Fibroblast of lung (primary cell): ENCODE measurements around the gene WSCD1. TPM values are rescaled to one million over a fixed set of nuclear protein-coding genes. Genes with fewer than 3 reads are reported as not detected.

Source experiments
- DNase-seq, 2 donors: peaks; one replicate each; pipeline versions ENCODE4 v3.0.0 to v3.0.0-alpha.2; 2010; ENCODE audit warnings: low read depth in 2 of 2
- H2AFZ ChIP-seq: 2 replicates; pipeline ENCODE4 v1.5.1; 2012; ENCODE audit warnings: low read length, control low read depth, inconsistent platforms
- H3K27ac ChIP-seq: 2 replicates; pipeline ENCODE4 v1.5.1; 2011; ENCODE audit warnings: low read length, control low read depth; ENCODE audit not compliant: insufficient read depth
- H3K27me3 ChIP-seq: 2 replicates; pipeline ENCODE4 v1.5.1; 2011; ENCODE audit warnings: mild to moderate bottlenecking, low read length; ENCODE audit not compliant: control insufficient read depth, insufficient read depth
- H3K36me3 ChIP-seq: 2 replicates; pipeline ENCODE4 v1.5.1; 2011; ENCODE audit warnings: low read length; ENCODE audit not compliant: control insufficient read depth, insufficient read depth
- H3K4me1 ChIP-seq: 2 replicates; pipeline ENCODE4 v1.5.1; 2011; ENCODE audit warnings: low read length; ENCODE audit not compliant: control insufficient read depth, insufficient read depth; ENCODE audit errors: extremely low read depth
- H3K4me2 ChIP-seq: 2 replicates; pipeline ENCODE4 v1.5.1; 2011; ENCODE audit warnings: low read length, control low read depth; ENCODE audit not compliant: insufficient read depth; ENCODE audit errors: extremely low read depth
- H3K4me3 ChIP-seq, 4 experiments: fragments of 200-600 bp in 1 of 4; sonication (generic) in 1 of 4; replicated peaks in 1 of 4; 2 replicates each; pipeline ENCODE4 v1.5.1; 2011 to 2016; ENCODE audit warnings: low read length in 4 of 4, low read depth in 3 of 4, mild to moderate bottlenecking in 3 of 4, control low read depth in 2 of 4, inconsistent platforms in 1 of 4, mixed read lengths in 1 of 4; ENCODE audit not compliant: insufficient read depth in 1 of 4; ENCODE audit errors: control extremely low read depth in 1 of 4
- H3K79me2 ChIP-seq: 2 replicates; pipeline ENCODE4 v1.5.1; 2012; ENCODE audit warnings: mild to moderate bottlenecking, low read length, inconsistent platforms; ENCODE audit not compliant: control insufficient read depth, insufficient read depth
- H3K9ac ChIP-seq: 2 replicates; pipeline ENCODE4 v1.5.1; 2011; ENCODE audit warnings: mild to moderate bottlenecking, low read length, control low read depth; ENCODE audit not compliant: insufficient read depth
- H3K9me3 ChIP-seq: 2 replicates; pipeline ENCODE4 v1.5.1; 2012; ENCODE audit warnings: low read depth, low read length; ENCODE audit not compliant: control insufficient read depth, insufficient read depth
- H4K20me1 ChIP-seq: 2 replicates; pipeline ENCODE4 v1.5.1; 2011; ENCODE audit warnings: low read length; ENCODE audit not compliant: control insufficient read depth, insufficient read depth; ENCODE audit errors: extremely low read depth
- CTCF ChIP-seq, 2 donors: IDR thresholded peaks in 1 of 2; conservative IDR thresholded peaks in 1 of 2; 1 replicate in 1 of 2; 2 replicates in 1 of 2; pipeline ENCODE4 v1.5.1; 2011 to 2012; ENCODE audit warnings: low read length in 2 of 2, control low read depth in 1 of 2, inconsistent platforms in 1 of 2, low read depth in 1 of 2, mild to moderate bottlenecking in 1 of 2
- EZH2 ChIP-seq: IDR thresholded peaks from 2 replicates; pipeline ENCODE4 v1.5.1; 2012; ENCODE audit warnings: low read length, control low read depth, mild to moderate bottlenecking; ENCODE audit errors: missing control alignments
- polyA plus RNA-seq, 2 donors: library from polyadenylated mRNA; depleted of rRNA in 1 of 2; stranded (reverse) in 1 of 2; unstranded in 1 of 2; fragments of >200 nt; gene quantifications; 2 replicates each; pipeline ENCODE4 v1.2.1, GENCODE V29; 2011 to 2012; ENCODE audit warnings: missing spikeins in 1 of 2
- total RNA-seq: library from RNA; depleted of rRNA; stranded (reverse); fragments of >200 nt; gene quantifications from 2 replicates; pipeline ENCODE4 v1.2.1, GENCODE V29; 2014

The WSCD1 gene
- total and polyA plus RNA-seq, 2 donors (not counting 1 experiment from before 2014, with no cell fraction given) = 0.56 to 0.83 TPM

GRCh38 chr17:6106212-6106611 is 36.0 kb downstream of the WSCD1 start:
- H3K27ac ChIP-seq = no peak overlapping the region
- H3K79me2 ChIP-seq = no peaks in the 10 kb centered on the region
- no peak overlapping the region for H2AFZ ChIP-seq
- no peak overlapping the region for H3K4me2 ChIP-seq
- no peaks in the 10 kb centered on the region for H3K4me1 ChIP-seq
- H3K9ac ChIP-seq = no peak overlapping the region
- no peaks in the 10 kb centered on the region for H3K36me3 ChIP-seq
- no peak overlapping the region for H3K4me3 ChIP-seq
- no peak for DNase-seq
- TF ChIP-seq CTCF (conservative IDR thresholded peaks at IDR 0.05 in 1 of 2, IDR thresholded peaks at IDR 0.05 in 1 of 2; ENCODE audit: low read depth in 1 of 2, low read length in 2 of 2) (no peak), EZH2 (no peak)
- no peaks in the 10 kb centered on the region for H3K9me3 ChIP-seq
- no peaks in the 10 kb centered on the region for H4K20me1 ChIP-seq
- H3K27me3 ChIP-seq = no peaks in the 10 kb centered on the region

GRCh38 chr17:6107791-6108190 is 37.6 kb downstream of the WSCD1 start:
- Histone ChIP-seq H3K27me3 (no peaks in the 10 kb centered on the region), H3K27ac (no peak overlapping the region), H3K9me3 (no peaks in the 10 kb centered on the region), H3K4me2 (no peak overlapping the region), H2AFZ (no peak overlapping the region), H3K9ac (no peak overlapping the region), H3K4me1 (no peaks in the 10 kb centered on the region), H3K36me3 (no peaks in the 10 kb centered on the region), H4K20me1 (no peaks in the 10 kb centered on the region), H3K4me3 (no peak overlapping the region), H3K79me2 (no peaks in the 10 kb centered on the region)
- no peak for TF ChIP-seq EZH2
- no peak for TF ChIP-seq CTCF (conservative IDR thresholded peaks at IDR 0.05 in 1 of 2, IDR thresholded peaks at IDR 0.05 in 1 of 2; ENCODE audit: low read depth in 1 of 2, low read length in 2 of 2)
- no peak for DNase-seq

- no peak overlapping the region for H2AFZ ChIP-seq
These were observed 38.2 kb downstream of the WSCD1 start for GRCh38 chr17:6108382-6108781.

More at GRCh38 chr17:6108382-6108781, 38.2 kb downstream of the WSCD1 start:
- Histone ChIP-seq H3K27ac (no peak overlapping the region), H3K36me3 (no peaks in the 10 kb centered on the region), H3K79me2 (no peaks in the 10 kb centered on the region), H3K9ac (no peak overlapping the region), H3K4me2 (no peak overlapping the region), H3K4me1 (no peaks in the 10 kb centered on the region), H3K27me3 (no peaks in the 10 kb centered on the region), H4K20me1 (no peaks in the 10 kb centered on the region), H3K4me3 (no peak overlapping the region), H3K9me3 (no peaks in the 10 kb centered on the region)
- no peak for TF ChIP-seq CTCF (conservative IDR thresholded peaks at IDR 0.05 in 1 of 2, IDR thresholded peaks at IDR 0.05 in 1 of 2; ENCODE audit: low read depth in 1 of 2, low read length in 2 of 2)
- TF ChIP-seq EZH2 = no peak
- DNase-seq = no peak
